Hepatocyte (in vitro differentiated cells): ENCODE data around the gene RNF182. TPM values are rescaled to one million over a fixed set of nuclear protein-coding genes. Genes with fewer than 3 reads are reported as not detected.

Source experiments
- DNase-seq: peaks from one replicate; pipeline ENCODE4 v3.0.0-alpha.2; 2016; ENCODE audit warnings: low spot score
- H2AFZ ChIP-seq: fragments of 200-600 bp; sonication (generic); 2 replicates; pipeline ENCODE4 v1.6.0; 2016; ENCODE audit warnings: antibody characterized with exemption, mild to moderate bottlenecking
- H3K27ac ChIP-seq: fragments of 200-600 bp; sonication (generic); 2 replicates; pipeline ENCODE4 v1.5.1; 2016; ENCODE audit warnings: mild to moderate bottlenecking
- H3K27me3 ChIP-seq: fragments of 200-600 bp; sonication (generic); 2 replicates; pipeline ENCODE4 v1.6.1; 2016
- H3K36me3 ChIP-seq: fragments of 200-600 bp; sonication (generic); replicated peaks from 2 replicates; pipeline ENCODE4 v1.5.1; 2016; ENCODE audit warnings: low read depth; ENCODE audit not compliant: insufficient read depth
- H3K4me1 ChIP-seq: fragments of 200-600 bp; sonication (generic); 2 replicates; pipeline ENCODE4 v1.5.1; 2016; ENCODE audit warnings: mild to moderate bottlenecking, moderate library complexity; ENCODE audit not compliant: insufficient read depth
- H3K4me2 ChIP-seq: fragments of 200-600 bp; sonication (generic); 2 replicates; pipeline ENCODE4 v1.6.0; 2016
- H3K4me3 ChIP-seq: fragments of 200-600 bp; sonication (generic); 2 replicates; pipeline ENCODE4 v1.5.1; 2016; ENCODE audit warnings: mild to moderate bottlenecking
- H3K79me2 ChIP-seq: fragments of 200-600 bp; sonication (generic); 2 replicates; pipeline ENCODE4 v1.6.0; 2017; ENCODE audit warnings: mild to moderate bottlenecking
- H3K9me2 ChIP-seq: fragments of 200-600 bp; sonication (generic); replicated peaks from 2 replicates; pipeline ENCODE4 v1.6.0; 2017; ENCODE audit warnings: mild to moderate bottlenecking; ENCODE audit not compliant: insufficient read depth
- H3K9me3 ChIP-seq: fragments of 200-600 bp; sonication (generic); 2 replicates; pipeline ENCODE4 v1.5.1; 2016; ENCODE audit warnings: low read depth, mild to moderate bottlenecking
- H4K20me1 ChIP-seq: fragments of 200-600 bp; sonication (generic); 2 replicates; pipeline ENCODE4 v1.6.0; 2016; ENCODE audit warnings: mild to moderate bottlenecking; ENCODE audit not compliant: insufficient read depth, poor library complexity, severe bottlenecking
- CTCF ChIP-seq: fragments of 200-600 bp; sonication (generic); IDR thresholded peaks from 2 replicates; pipeline ENCODE4 v1.5.1; 2016; ENCODE audit warnings: antibody characterized with exemption, mild to moderate bottlenecking; ENCODE audit not compliant: poor library complexity
- EZH2 ChIP-seq: fragments of 200-600 bp; sonication (generic); IDR thresholded peaks from 2 replicates; pipeline ENCODE4 v1.6.1; 2016; ENCODE audit warnings: antibody characterized with exemption, mild to moderate bottlenecking, borderline replicate concordance
- EZH2phosphoT487 ChIP-seq: fragments of 200-600 bp; sonication (generic); IDR thresholded peaks from one replicate; pipeline ENCODE4 v1.6.1; 2018; ENCODE audit warnings: antibody characterized with exemption, mild to moderate bottlenecking, low read depth, moderate library complexity; ENCODE audit not compliant: unreplicated experiment, severe bottlenecking
- WGBS: methylation state at CpG from one replicate; pipeline ENCODE4 v1.1.6; 2016; ENCODE audit warnings: low lambda C conversion rate; ENCODE audit errors: missing lambda C conversion rate; 5-methylcytosine and 5-hydroxymethylcytosine counted together
- polyA plus RNA-seq: library from polyadenylated mRNA; unstranded; fragments of >200 nt; fragmentation: Nextera tagmentation; extraction: Ambion mirVana; gene quantifications from 2 replicates; pipeline ENCODE4 v1.2.1, GENCODE V29; 2016
- total RNA-seq: library from RNA; depleted of rRNA; stranded (reverse); fragments of >200 nt; gene quantifications from 2 replicates; pipeline ENCODE4 v1.2.3, GENCODE V29; 2014

RNF182 gene
- total and polyA plus RNA-seq, 2 experiments from 2014 or later: 2.0 TPM; not detected in 1

- no peaks in the 10 kb centered on the region for H3K4me1 ChIP-seq
- 90% methylated on average over 4 of the region's 4 CpGs for WGBS
- TF ChIP-seq EZH2 (no peak), EZH2phosphoT487 (no peak), CTCF (no peak)
- peaks cover 7% of the 10 kb centered on the region for H3K27me3 ChIP-seq
- no peaks in the 10 kb centered on the region for H3K36me3 ChIP-seq
- H2AFZ ChIP-seq: no peak overlapping the region
- no peaks in the 10 kb centered on the region for H3K79me2 ChIP-seq
- no peak overlapping the region for H3K27ac ChIP-seq
- no peaks in the 10 kb centered on the region for H3K9me2 ChIP-seq
- H4K20me1 ChIP-seq: no peaks in the 10 kb centered on the region
- H3K9me3 ChIP-seq: no peaks in the 10 kb centered on the region
- no peak for DNase-seq
- no peak overlapping the region for H3K4me2 ChIP-seq
- no peak overlapping the region for H3K4me3 ChIP-seq
These were observed 61.0 kb downstream of the RNF182 start for GRCh38 chr6:13985663-13986325.

DNA sequence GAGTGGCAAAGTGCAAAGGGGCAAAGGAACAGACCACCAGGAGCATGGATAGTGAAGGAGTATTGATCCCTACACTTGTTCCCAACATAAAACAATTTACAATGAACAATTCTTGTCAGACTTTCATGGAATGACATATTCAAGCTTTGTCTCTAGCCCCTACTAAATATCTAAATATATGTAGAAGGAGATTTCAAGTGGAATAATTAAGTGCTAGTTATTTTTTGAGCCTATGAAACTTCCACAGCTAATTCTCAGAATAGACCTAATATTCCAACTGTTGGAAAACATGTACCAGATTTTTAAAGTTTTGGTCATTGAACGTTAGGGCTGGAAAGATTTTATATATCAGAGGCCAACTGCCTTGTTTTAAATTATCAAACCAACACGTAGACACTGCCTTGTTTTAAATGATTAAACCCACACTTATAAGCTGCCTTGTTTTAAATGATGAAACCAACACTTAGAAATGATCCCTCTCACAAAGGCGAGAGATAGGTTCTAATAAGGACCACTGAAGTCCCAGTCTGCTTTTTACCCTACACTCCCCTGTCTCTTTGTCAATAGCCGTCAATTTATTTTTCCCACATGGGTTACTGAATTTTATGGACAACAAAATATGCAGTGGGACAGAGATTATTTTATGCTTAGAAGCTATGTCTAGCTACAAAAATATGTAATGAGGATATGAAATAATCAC, 62.1 kb downstream of the RNF182 start:
- Histone ChIP-seq H3K36me3 (no peaks in the 10 kb centered on the region), H3K79me2 (no peaks in the 10 kb centered on the region), H3K9me2 (no peaks in the 10 kb centered on the region), H4K20me1 (no peaks in the 10 kb centered on the region), H2AFZ (no peak overlapping the region), H3K9me3 (no peaks in the 10 kb centered on the region), H3K4me3 (no peak overlapping the region), H3K27ac (no peak overlapping the region), H3K4me2 (no peak overlapping the region), H3K4me1 (no peaks in the 10 kb centered on the region), H3K27me3 (peaks cover 7% of the 10 kb centered on the region)
- TF ChIP-seq EZH2: no peak
- no peak for DNase-seq
- WGBS: 89% methylated on average over 4 of the region's 4 CpGs

GRCh38 chr6:13987400-13987865, 62.7 kb downstream of the RNF182 start:
- Histone ChIP-seq H2AFZ (no peak overlapping the region), H3K27ac (no peak overlapping the region), H3K9me2 (no peaks in the 10 kb centered on the region), H4K20me1 (no peaks in the 10 kb centered on the region), H3K27me3 (peaks cover 7% of the 10 kb centered on the region), H3K4me2 (no peak overlapping the region), H3K36me3 (no peaks in the 10 kb centered on the region), H3K9me3 (no peaks in the 10 kb centered on the region), H3K4me1 (no peaks in the 10 kb centered on the region), H3K4me3 (no peak overlapping the region), H3K79me2 (no peaks in the 10 kb centered on the region)
- DNase-seq: no peak
- TF ChIP-seq EZH2: no peak
- TF ChIP-seq CTCF: no peak
- TF ChIP-seq EZH2phosphoT487: no peak
- 88% methylated on average over 11 of the region's 11 CpGs for WGBS

DNA sequence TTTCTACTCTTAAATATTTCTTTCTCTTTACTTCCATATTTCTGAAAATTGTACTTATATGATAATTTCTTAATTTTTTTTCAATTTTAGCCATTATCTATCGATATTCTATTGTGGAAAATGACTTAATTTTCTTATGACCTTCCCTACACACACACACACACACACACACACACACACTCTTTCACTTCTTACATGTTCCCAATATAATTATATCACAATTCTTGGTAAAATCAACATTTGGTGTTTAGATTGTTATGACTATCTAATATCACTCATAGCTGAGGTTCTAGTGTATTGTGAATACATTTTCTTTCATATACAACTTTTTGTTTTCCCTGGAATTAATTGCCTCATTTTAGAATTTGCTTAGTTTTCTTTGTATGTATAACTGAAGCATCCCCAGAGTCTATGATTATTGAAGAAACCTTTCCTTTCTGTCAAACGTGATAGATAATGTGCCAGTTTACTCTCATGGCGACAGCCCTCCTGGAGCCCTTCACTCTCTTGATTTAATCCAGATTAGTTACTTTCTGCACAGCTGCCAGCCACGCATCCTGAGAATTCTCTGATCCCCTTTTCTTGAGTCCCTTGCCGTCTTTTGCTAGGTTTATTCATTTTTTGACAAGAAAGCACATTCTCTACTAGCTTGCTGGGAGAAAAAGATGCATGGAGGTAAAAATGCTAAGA, 63.4 kb downstream of the RNF182 start:
- no peak for DNase-seq
- 66% methylated on average over 5 of the region's 5 CpGs for WGBS
- no peak overlapping the region for H3K4me3 ChIP-seq
- TF ChIP-seq EZH2: no peak
- TF ChIP-seq CTCF: no peak
- no peak for TF ChIP-seq EZH2phosphoT487
- H3K9me3 ChIP-seq: no peaks in the 10 kb centered on the region
- no peak overlapping the region for H3K4me2 ChIP-seq
- peaks cover 7% of the 10 kb centered on the region for H3K27me3 ChIP-seq
- H3K27ac ChIP-seq: no peak overlapping the region
- no peaks in the 10 kb centered on the region for H3K9me2 ChIP-seq
- no peaks in the 10 kb centered on the region for H3K4me1 ChIP-seq
- no peaks in the 10 kb centered on the region for H3K36me3 ChIP-seq
- no peak overlapping the region for H2AFZ ChIP-seq
- no peaks in the 10 kb centered on the region for H4K20me1 ChIP-seq
- no peaks in the 10 kb centered on the region for H3K79me2 ChIP-seq
